Loucy (cell line): ENCODE data around the gene GPR151.

Experiments
- EZH2phosphoT487 ChIP-seq: fragments of 200-600 bp; IDR thresholded peaks from 2 replicates; pipeline ENCODE4 v1.6.1; 2018; ENCODE audit warnings: antibody characterized with exemption, mild to moderate bottlenecking, moderate library complexity, borderline replicate concordance
- TF ChIP-seq, protein P1 (sequence below): fragments of 200-600 bp; sonication (generic); conservative IDR thresholded peaks from 2 replicates; pipeline ENCODE4 v1.5.1; 2014; ENCODE audit warnings: mild to moderate bottlenecking, antibody characterized with exemption, low read length

DNA sequence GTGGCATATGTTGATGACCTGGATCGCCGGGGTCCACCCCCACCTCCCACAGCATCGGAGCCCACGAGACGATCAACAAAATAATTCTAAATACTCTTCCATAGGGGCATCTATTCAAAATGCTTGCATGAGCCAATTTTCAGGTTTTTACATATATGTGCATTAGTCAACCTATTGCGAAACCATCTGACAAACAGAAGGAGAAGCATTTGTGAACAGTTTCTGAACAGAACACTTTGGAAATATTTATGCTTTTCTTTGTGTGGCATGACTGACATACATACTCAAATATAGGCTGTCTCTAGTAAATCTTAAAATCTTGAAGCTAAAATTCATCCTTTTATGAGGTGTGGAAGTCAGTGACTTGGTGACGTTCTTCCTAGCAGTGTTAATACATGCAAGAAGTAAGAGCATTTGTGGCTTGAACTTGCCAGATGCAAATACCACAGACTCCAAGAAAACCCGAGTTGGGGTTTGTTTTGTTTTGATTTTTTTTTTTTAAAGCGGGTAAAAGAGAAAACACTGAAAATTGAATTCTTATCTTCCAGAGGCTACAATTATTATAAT is 5.3 kb downstream of the GPR151 start:
- TF ChIP-seq, protein P1, sequence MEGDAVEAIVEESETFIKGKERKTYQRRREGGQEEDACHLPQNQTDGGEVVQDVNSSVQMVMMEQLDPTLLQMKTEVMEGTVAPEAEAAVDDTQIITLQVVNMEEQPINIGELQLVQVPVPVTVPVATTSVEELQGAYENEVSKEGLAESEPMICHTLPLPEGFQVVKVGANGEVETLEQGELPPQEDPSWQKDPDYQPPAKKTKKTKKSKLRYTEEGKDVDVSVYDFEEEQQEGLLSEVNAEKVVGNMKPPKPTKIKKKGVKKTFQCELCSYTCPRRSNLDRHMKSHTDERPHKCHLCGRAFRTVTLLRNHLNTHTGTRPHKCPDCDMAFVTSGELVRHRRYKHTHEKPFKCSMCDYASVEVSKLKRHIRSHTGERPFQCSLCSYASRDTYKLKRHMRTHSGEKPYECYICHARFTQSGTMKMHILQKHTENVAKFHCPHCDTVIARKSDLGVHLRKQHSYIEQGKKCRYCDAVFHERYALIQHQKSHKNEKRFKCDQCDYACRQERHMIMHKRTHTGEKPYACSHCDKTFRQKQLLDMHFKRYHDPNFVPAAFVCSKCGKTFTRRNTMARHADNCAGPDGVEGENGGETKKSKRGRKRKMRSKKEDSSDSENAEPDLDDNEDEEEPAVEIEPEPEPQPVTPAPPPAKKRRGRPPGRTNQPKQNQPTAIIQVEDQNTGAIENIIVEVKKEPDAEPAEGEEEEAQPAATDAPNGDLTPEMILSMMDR = no peak
- no peak for TF ChIP-seq EZH2phosphoT487
